C4-2B (cell line): Measurements from ENCODE around the gene DDR1.

Source experiments
- ZFX ChIP-seq: fragments of 450-650 bp; IDR thresholded peaks from 2 replicates; pipeline ENCODE4 v1.6.1; 2017
- TF ChIP-seq, protein P1 (sequence below): fragments of 450-650 bp; conservative IDR thresholded peaks from 2 replicates; pipeline ENCODE4 v1.5.1; 2017; ENCODE audit warnings: mild to moderate bottlenecking

DNA sequence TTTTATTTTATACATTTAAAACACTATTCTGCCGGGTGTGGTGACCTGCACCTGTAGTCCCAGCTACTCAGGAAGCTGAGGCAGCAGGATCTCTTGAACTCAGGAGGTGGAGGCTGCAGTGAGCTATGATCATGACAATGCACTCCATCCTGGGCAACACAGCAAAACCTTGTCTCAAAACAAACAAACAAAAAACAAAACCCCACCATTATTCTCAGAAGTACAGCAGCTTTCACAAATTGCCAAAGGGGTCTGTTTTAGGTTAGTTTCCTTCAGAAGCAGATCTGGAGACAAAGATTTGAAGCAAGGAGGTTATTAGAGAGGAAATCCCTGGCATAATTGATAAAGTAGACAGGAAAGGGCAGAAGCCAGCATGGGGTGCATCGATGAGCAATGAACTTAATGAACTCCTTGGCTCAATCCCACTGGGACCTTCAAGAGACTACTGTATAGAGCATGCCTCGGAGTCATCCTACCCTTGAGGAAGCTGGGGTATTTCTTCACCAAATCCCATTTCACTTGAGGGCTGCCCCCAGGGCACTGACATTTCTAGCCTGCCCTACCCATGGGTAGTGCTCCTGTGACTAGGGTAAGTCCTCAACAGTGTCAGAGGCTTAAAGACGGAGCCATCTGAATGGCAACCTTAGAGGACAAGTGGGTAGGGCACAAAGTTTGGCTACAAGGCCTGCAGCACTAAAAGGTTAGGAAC lies 43.2 kb upstream of the DDR1 start:
- TF ChIP-seq, protein P1, sequence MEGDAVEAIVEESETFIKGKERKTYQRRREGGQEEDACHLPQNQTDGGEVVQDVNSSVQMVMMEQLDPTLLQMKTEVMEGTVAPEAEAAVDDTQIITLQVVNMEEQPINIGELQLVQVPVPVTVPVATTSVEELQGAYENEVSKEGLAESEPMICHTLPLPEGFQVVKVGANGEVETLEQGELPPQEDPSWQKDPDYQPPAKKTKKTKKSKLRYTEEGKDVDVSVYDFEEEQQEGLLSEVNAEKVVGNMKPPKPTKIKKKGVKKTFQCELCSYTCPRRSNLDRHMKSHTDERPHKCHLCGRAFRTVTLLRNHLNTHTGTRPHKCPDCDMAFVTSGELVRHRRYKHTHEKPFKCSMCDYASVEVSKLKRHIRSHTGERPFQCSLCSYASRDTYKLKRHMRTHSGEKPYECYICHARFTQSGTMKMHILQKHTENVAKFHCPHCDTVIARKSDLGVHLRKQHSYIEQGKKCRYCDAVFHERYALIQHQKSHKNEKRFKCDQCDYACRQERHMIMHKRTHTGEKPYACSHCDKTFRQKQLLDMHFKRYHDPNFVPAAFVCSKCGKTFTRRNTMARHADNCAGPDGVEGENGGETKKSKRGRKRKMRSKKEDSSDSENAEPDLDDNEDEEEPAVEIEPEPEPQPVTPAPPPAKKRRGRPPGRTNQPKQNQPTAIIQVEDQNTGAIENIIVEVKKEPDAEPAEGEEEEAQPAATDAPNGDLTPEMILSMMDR = no peak
- no peak for TF ChIP-seq ZFX
